ENCODE data around the gene CERS4.
"Not testable (repeated sequence)": the region's sequence is repeated elsewhere in the genome, so short reads cannot be mapped to it uniquely, and the experiment has no call there.

Gene CERS4

DNA sequence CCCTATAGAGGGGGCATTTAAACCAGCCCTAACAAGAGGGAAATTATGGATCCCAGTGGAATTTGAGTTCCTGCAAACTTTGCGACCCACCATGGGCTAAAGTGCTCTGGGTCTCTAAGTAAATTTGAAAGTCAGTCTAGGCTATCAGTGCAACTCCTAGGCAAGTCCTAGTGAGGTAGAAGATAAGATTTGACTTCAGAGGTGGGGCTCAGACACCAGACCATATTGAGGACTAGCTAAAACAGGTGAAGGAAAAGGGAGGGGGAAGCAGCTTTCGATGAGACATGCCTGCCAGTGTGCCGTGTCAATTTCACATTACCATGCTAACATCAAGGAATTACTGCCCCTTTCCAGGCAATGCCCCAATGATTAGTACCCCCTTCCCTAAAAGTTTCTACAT lies 60.6 kb downstream of the CERS4 start:
- DNase-seq, result no peak

- DNase-seq, result not testable (repeated sequence)
These were observed 67.3 kb downstream of the CERS4 start for GRCh38 chr19:8276508-8276907.

- DNase-seq, result not testable (repeated sequence)
These were observed 82.2 kb downstream of the CERS4 start for GRCh38 chr19:8291337-8291736.

GRCh38 chr19:8302357-8302691 lies 93.2 kb downstream of the CERS4 start:
- DNase-seq, result no peak

- no peak for DNase-seq
These were observed 93.6 kb downstream of the CERS4 start for GRCh38 chr19:8302734-8303133.

- peak; percentile 2 for DNase-seq
These were observed 95.9 kb downstream of the CERS4 start for GRCh38 chr19:8304841-8305621.

DNA sequence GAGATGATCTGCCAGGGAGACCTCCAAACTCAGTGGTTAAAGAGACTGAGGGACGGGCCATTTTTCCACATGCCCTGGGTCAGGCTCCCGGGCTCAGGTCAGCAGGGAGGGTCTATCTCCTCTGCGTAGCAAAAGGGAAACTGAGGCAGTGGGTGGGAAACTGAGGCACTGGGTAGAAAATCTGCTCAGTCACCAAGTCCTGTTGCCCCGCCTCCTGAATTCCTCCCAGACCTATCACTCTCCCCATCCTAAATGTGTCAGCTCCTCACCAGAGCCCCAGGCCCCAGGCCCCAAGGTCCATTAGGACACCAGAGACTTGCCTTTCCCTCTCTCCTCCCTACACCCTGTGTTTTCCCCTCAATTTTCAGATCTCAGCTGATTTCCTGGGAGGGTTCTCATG lies 96.6 kb downstream of the CERS4 start:
- DNase-seq, result no peak

- no peak for DNase-seq
These were observed 97.3 kb downstream of the CERS4 start for GRCh38 chr19:8306235-8307054.

- no peak for DNase-seq
These were observed 98.3 kb downstream of the CERS4 start for GRCh38 chr19:8307400-8307964.

GRCh38 chr19:8307965-8308866 lies 99.0 kb downstream of the CERS4 start, which contains the start of gene CD320:
Gene CD320 (minus strand): TSS chr19:8308358. CDS start chr19:8308290, 68 bp downstream.
- peak; percentile 70 for DNase-seq

- DNase-seq, result no peak
These were observed 99.7 kb downstream of the CERS4 start for GRCh38 chr19:8308891-8309291.

DNA sequence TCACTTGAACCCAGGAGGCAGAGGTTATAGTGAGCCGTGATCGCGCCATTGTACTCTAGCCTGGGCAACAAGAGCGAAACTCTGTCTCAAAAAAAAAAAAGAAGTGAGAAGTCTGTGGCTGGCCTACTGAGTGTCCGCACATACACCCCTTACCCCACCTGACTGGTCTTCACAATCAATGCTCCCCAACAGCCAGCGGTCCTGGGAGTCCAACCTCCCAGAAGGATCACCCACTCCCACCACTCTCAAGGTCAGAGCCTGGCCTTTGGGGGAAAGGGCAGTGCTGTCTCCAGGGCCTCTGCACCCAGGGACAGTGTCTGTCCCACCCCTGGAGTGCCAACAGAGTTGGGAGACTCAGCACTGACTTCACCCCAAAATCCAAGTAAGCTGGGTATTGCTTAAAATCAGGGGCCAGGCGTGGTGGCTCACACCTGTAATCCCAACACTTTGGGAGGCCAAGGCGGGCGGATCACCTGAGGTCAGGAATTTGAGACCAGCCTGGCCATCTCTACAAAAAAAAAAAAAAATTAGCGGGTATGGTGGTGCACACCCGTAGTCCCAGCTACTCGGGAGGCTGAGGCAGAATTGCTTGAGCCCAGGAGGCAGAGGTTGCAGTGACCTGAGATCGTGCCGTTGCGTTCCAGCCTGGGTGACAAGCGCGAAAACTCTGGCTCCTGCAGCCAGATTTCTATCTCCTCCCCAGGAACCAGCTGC lies 101.3 kb downstream of the CERS4 start:
- no peak for DNase-seq

DNA sequence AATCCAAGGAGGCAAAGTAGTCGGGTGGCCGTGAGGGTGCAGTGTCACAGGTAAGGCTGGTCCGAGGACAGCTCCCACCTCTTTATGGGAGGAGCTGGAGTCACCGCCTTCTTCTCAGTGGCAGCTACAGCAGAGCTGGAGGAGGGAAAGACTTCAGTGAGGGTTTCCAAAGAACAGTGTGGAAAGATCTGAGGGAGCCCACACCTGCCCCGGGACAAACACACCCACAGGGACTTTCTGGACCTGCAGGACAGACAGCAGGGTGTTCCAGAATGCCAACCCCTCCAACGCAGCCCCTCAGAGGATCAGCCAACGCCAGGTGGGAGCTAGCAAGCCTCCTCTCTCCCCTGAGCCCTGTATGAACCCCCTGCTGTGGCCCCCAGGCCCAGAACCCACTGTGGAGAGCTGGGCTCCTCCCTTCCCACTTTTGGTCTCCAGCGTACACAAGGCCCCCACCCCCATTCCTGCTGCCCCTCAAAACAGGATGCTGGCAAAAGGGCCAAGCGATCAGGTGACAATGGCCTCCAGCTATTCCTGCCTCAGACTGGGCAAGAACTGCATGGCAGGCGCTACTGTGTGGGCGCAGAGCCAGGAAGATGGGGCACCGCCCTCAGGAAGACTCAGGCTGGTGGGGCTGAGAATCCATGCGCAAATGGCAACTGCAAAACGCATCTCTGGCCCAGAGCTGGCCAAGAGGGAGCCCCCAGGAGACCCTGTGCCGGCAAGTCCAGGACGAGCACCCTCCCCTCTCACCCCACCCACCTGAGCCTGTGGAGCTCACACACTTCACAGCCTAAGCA lies 102.5 kb downstream of the CERS4 start:
- DNase-seq, result no peak

All from effector CD8-positive, alpha-beta T cell (primary cell).